Stimulated activated CD4-positive, alpha-beta T cell treated with anti-CD3 and anti-CD28 coated beads, Interleukin-2, amount 100 ng/mL, for 4 hours (primary cell): ENCODE measurements around the gene XIRP1.
"Not testable (repeated sequence)": the region's sequence is repeated elsewhere in the genome, so short reads cannot be mapped to it uniquely, and the experiment has no call there.

Experiments used
- DNase-seq: peaks from one replicate; pipeline ENCODE4 v3.0.0-alpha.2; 2020; ENCODE audit warnings: low read depth

The XIRP1 gene

GRCh38 chr3:39185326-39185958 lies 7.0 kb downstream of the XIRP1 start:
- DNase-seq = no peak

DNA sequence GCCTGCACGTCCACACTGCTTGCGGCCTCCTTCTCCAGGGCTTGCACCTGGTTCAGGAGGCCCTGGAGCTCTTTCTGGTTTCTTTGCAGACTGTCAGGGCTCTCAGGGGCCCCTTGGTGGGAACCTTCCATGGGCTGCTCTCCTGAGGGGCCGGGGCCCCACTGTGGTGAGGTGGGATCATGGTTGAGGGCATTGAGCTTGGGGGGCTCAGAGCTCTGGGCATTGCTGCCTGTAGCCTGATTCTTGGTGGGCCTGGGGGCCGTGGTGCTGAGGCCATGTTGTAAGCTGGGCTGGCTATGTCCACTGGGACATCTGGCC lies 7.5 kb downstream of the XIRP1 start:
- DNase-seq = no peak

DNA sequence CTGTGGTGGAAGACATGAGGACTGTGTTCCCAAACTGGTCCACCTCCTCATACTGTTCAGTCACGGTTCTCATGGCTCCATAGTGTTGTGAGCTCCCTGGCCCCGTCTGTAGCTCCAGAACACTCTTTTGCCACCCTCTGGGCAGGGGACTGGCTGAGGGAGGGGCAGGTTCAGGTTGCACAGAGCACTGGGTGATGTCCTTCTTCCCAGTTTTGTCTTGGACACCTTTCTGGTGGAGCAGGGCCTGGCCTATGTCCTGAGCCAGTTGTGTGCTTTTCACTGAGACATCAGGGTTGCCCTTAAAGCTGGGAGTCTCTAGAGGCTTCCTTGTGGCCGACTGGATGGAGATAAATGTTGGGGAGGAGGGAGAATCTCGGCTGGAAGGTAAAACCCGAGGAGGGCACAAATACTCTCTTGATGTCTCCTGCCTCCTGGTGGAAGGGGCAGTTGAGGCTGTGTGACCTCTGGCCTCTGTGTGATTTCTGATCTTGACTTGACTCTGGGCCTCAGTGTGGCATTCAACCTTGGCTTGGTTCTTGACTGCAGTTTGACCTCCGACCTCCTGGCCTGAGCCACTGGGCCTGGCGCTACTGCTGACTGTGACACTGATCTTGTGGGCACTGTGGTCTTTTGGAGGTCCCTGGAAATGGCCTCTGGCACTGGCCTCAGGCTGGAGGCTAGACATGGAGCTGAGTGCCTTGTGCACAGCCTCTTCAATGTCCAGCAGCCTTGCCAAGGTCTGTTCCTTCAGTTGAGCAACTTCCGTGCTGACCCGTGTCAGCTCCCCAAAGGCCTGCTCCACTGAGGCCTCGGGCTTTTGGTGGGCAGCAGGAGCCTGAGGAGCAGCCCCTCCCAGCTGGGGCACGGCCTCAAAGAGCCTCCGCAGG lies 8.1 kb downstream of the XIRP1 start:
- no peak for DNase-seq

- DNase-seq = no peak
Observed at GRCh38 chr3:39183211-39184080, 8.9 kb downstream of the XIRP1 start.

DNA sequence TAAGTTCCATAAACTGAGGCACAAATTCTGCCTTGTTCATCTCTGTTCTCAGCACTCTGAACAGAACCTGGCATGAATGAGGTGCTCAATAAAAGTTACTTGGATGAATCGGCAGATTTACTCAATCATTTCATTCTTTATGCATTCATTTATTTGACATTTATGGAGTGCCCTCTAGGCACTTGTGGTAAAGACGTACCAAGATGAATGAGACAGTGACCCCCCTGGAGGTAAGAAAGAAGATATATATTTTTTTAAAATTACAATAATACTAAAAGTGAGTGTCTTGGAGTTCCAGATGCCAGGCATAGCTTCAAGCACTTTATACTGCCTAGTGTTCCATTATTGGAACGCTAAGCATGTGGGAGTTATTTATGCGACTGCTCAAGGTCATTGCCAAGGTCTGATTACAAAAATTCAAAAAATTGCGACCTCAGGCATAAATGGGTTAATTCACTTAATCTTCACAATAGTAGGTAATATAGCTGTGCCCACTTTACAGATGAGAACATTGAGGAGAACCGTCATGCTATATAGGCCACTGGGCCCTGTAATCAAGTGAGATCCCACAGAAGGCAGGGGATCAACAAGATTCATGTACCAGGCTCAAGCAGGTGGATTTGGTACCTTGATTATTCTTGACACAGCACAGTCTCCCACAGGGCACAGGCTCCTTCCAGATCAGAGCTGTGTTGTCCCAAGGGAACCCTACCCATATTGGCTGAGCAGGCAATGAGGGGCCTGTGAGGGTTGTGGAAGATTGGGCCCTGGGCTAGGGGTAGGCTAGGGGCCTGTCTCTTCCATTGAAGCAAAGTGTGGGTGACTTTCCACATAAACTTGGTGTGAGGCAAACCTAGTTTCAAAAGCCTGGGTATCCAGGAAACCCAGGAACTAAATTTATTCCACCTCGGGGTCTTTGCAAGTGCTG lies 10.7 kb downstream of the XIRP1 start:
- DNase-seq = no peak

- peak; percentile 89 for DNase-seq
Observed at GRCh38 chr3:39180546-39181346, 11.6 kb downstream of the XIRP1 start.

GRCh38 chr3:39180183-39180545 lies 12.2 kb downstream of the XIRP1 start:
- DNase-seq = no peak

GRCh38 chr3:39178553-39178952 lies 13.8 kb downstream of the XIRP1 start:
- DNase-seq = no peak

GRCh38 chr3:39177708-39178332 lies 14.6 kb downstream of the XIRP1 start:
- peak; percentile 79 for DNase-seq

DNA sequence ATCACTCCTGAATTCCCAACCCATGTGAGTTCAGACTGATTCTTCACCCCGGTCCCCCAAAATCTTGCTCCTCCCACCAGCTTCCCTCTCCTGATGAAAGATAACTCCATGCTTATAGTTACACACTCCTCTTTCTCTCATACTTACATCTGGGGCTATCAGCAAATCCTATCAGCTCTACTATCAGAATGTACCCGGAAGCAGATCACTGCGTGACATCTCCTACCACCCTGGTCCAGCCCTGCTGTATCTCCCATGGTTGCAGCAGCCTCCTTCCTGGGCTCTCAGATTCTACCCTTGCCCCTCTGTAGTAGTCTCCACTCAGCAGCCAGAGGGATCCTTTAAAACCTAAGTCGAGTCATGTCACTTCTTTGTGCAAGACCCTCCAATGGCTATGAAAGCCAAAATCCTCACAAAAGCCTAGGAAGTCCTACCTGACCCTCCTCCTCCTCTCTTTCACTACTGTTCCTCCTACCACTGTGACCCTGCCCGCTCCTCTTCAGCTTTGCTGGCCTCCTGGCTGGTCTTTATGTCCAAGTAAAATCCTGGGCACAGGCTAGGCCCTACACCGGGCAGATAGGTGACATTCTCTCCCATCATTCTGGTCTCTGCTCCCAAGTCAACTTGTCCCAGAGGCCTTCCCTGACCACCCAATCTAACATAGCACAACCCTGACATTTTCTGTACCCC lies 16.2 kb downstream of the XIRP1 start:
- no peak for DNase-seq

DNA sequence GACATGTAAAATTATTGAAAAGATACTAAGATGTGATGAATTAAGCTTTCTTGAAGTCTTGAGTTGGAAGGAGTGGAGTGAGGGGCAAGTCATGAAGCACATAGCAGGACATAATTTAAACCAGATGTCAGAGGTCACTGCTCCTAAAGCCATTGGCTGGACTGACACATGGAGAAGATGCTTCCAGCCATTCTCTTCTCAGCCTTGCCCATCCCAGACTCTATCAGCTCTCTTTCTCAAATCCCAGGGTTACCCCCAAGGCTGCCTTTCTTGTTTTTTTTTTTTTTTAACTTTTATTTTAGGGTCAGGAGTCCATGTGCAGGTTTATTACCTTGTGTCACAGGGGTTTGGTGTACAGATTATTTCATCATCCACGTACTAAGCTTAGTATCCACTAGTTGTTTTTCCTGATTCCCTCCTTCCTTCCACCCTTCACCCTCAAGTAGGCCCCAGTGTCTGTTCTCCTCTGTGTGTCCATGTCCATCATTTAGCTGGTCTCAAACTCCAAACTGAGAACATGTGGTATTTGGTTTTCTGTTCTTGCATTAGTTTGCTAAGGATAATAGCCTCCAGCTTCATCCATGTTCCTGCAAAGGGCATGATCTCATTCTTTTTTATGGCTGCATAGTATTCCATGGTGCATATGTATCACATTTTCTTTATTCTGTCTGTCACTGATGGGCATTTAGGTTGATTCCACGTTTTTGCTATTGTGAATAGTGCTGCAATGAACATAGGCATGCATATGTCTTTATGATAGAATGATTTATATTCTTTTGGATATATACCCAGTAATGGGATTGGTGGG lies 18.9 kb downstream of the XIRP1 start:
- no peak for DNase-seq

DNA sequence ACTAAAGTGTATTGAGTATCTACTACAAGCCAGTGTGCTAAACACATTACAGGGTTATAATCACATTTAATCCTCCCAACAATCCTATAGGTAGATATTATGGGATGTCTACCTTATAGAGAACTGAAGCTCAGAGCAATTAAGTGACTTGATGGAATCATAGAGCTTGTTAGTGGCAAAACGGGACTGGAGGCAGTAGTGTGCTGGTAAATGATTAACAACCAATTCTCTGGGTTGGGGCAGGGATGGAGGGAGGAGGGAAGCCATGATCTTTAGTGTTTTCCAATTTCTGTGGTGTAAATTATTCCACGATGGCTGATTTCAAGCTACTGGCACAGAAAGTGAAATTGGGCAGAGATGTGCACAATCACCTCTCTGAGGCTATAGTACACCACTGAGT lies 20.5 kb downstream of the XIRP1 start:
- no peak for DNase-seq

DNA sequence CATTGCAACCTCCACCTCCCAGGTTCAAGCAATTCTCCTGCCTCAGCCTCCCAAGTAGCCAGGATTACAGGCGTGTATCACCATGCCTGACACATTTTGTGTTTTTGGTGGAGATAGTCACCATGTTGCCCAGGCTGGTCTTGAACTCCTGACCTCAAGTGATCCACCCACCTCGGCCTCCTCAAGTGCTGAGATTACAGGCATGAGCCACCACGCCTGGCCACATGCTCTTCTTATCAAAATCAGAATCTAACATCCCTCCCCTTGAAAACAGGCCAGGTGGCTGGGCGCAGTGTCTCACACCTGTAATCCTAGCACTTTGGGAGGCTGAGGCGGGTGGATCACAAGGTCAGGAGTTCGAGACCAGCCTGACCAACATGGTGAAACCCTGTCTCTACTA lies 21.5 kb downstream of the XIRP1 start:
- DNase-seq = not testable (repeated sequence)

DNA sequence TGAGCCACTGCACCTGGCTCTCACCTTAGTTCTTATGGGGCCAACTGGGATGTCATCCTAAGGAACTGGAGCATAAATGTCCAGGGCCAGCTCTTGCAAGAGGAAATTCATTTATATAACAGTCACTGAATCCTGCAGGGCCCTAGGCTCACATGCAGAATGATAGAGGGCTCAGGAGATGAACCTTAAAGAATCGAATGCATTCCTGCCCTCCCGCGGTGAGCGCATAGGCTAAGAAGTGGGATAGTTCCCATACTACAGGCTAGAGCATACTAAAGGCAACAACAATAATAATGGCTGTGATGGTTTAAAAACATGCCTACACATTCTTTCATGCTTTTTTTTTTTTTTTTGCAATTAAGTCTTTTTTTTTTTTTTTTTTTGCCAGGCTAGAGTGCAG lies 21.9 kb downstream of the XIRP1 start:
- DNase-seq = no peak

GRCh38 chr3:39169712-39170111 lies 22.7 kb downstream of the XIRP1 start:
- no peak for DNase-seq

DNA sequence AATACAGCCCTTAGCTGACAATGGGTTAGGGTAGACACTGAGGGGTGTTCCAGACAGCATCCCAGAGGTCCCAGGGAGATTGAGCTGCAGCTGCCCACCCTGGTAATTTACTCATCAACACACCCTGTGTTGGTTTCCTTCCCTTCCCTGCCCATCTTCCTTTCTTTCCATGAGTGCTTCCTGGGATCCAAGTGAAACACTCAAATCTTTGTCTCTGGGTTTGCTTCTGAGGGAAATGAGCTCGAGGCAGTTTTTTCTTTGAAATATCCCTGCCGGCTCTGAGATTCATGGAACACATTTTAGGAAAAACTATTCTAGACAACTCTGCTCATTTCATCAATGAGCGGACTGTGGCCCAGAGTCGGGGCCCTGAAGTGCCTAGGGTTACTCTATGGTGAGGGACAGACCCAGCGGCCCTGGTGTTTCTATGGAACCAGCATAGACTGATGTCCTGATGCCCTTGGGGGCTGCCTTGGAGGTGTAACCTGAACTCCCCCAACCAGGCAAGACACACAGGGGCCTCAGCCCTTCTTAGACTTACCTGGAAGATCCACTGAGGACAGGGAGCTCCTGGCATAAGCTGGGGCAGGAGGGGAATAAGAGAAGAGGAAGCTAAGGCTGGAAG lies 24.1 kb downstream of the XIRP1 start:
- no peak for DNase-seq

GRCh38 chr3:39166932-39167532 lies 25.4 kb downstream of the XIRP1 start:
- DNase-seq = no peak

GRCh38 chr3:39166134-39166710 lies 26.2 kb downstream of the XIRP1 start:
- no peak for DNase-seq
